Stimulated activated naive CD8-positive, alpha-beta T cell treated with anti-CD3 and anti-CD28 coated beads, Interleukin-15, Interleukin-2, amounts not matched to agents 100 U/mL and 50 U/mL, for 24 hours (primary cell): Measurements from ENCODE around the gene MAPKAP1.

ENCODE experiments used
- ATAC-seq: fragments of 150-1000 bp; cut with Tn5 transposase; one replicate; pipeline ENCODE4 v1.10.0; 2021
- DNase-seq: peaks from one replicate; pipeline ENCODE4 v3.0.0; 2021

The MAPKAP1 gene

GRCh38 chr9:125430161-125431011 lies 276.6 kb downstream of the MAPKAP1 start:
- ATAC-seq, result no peak
- DNase-seq, result no peak

DNA sequence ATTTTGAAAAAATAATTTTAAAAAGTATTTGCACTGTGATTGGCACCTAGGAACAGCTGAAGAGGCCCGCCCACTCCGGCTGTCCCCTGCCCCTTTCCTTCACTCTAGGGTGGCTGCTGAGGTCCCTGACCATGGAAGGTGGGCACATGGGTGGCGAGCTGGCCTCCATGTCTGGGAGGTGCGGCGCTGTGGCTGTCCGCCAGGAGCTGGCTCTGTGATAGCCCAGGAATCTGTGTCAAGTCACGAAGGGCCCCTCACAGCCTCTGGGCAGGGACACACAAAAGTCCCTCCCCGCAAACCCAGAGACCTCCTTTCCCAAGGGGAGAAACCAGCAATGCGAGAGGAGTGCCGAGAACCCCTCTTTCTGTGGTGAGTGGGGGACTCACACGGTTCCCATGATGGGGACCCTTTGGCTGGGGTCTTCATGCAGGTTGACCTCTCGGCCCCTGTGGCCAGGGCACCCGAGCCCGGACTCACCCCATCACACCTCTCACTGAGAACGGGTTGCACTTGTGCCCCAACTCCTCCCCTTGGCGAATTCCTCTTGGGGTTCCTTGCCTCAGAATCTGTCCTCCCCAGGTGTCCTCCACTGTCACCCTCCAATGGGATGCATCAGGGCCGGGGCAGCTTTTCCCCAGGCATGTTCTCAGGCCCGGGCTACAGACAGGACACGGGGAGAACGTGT lies 277.4 kb downstream of the MAPKAP1 start:
- no peak for ATAC-seq

GRCh38 chr9:125428902-125429467 lies 278.0 kb downstream of the MAPKAP1 start:
- no peak for ATAC-seq
- DNase-seq, result no peak

More for the DNA sequence above, 277.4 kb downstream of the MAPKAP1 start:
- no peak for DNase-seq

DNA sequence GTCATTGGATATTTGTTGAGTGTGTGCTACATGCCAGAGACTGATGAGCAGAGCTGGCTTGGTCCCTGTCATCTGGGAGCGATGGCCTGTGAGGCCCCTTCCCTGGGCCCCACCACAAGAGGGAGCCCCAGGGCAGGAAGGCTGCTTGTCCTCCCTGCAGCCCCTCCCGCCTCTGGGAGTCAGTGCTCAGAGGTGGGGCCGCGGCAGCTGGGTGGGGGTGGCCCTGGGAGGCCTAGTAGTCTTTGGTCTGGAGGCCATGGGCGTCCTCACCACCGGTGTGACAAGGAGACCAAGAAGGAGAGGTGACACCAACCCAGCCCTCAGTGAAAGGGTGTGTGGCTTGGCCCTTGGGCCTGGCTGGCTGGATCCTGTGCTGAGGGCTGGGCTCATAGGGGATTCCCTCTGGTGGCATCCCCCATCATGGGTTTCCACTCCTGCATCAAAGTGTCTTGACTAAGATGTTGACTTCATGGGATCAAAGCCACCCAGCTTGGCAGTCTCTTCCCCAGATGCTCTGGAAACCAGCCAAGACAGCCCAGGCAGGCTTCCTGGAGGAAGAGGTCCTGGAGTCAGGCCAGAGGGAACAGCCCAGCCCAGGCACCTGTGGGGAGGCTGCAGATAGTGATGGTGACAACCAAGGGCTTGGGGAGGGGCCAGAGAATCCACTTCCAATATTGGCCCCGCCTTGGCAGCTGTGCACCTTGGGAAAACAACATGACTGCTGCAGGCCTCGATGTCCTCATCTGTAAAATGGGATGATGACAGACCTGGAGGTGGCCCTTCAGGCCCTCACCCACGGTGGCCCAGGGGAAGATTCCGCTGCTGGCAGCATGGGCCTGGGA lies 278.7 kb downstream of the MAPKAP1 start:
- DNase-seq, result peak; percentile 61
- ATAC-seq, result peak; percentile 40

GRCh38 chr9:125427556-125427955 lies 279.5 kb downstream of the MAPKAP1 start:
- DNase-seq (no peak), ATAC-seq (no peak)

DNA sequence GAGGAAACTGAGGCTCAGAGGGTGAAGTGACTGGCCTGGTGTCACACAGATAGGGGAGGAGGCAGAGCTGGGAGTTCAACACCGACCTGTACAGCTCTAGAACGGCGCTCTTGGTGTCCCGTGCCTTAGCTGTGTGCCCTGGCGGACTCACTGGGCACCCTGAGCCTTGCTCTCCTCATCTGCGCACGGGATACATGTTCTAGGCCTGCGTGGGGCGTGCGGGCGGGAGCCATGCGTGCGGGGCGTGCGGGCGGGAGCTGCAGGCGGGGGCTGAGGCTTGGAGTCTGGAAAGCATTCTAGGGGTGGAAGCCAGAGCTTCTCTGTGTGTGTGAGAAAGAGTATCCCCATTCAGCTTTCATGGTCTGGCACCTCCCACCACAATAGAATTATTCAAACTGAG lies 280.1 kb downstream of the MAPKAP1 start:
- no peak for DNase-seq
- no peak for ATAC-seq

GRCh38 chr9:125425901-125426515 lies 281.0 kb downstream of the MAPKAP1 start:
- DNase-seq, result no peak
- no peak for ATAC-seq

- ATAC-seq, result no peak
- DNase-seq, result no peak
These were observed 281.7 kb downstream of the MAPKAP1 start for GRCh38 chr9:125425170-125425897.

- DNase-seq, result no peak
- no peak for ATAC-seq
These were observed 283.0 kb downstream of the MAPKAP1 start for GRCh38 chr9:125423964-125424363.

DNA sequence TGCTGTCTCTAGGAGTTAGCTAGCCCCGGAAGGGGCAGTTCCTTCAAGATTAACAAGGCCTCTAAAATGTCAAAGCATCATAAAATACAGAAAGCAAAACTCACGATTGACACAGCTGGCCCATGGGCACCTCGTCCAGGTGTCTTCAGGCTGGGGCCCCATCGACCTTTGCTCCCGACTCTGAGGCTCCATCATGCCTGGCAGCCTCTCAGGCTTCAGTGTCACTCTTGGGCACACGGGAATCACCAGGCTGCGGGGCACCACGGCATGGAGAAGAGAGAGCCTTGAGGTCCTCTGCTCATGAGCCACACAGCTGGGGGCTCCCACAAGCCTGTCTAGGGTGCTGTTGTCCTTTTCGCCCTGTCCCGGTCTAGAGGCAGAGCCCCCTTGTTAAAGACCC lies 284.2 kb downstream of the MAPKAP1 start:
- DNase-seq (no peak), ATAC-seq (no peak)

- no peak for DNase-seq
- ATAC-seq, result no peak
These were observed 285.3 kb downstream of the MAPKAP1 start for GRCh38 chr9:125421591-125422181.

DNA sequence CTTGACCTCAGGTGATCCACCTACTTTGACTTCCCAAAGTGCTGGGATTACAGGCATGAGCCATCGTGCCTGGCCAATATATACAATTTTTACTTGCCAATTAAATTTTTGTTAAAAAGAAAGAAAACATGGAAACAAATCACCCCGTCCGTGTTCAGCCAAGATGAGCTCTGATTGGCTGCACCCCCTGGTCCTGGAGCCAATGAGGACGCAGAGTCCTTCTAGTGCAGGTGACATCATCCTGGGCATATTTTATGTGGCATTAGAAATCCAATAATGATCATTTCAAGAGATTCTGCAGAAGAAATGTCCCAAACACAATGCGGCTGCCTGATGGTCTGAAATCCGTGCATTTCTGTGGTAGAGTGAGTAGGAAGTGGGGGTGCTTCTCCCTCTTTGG lies 285.8 kb downstream of the MAPKAP1 start:
- no peak for ATAC-seq

GRCh38 chr9:125418404-125418803 lies 288.6 kb downstream of the MAPKAP1 start:
- no peak for ATAC-seq
- no peak for DNase-seq

More for the DNA sequence above, 285.8 kb downstream of the MAPKAP1 start:
- DNase-seq, result no peak

DNA sequence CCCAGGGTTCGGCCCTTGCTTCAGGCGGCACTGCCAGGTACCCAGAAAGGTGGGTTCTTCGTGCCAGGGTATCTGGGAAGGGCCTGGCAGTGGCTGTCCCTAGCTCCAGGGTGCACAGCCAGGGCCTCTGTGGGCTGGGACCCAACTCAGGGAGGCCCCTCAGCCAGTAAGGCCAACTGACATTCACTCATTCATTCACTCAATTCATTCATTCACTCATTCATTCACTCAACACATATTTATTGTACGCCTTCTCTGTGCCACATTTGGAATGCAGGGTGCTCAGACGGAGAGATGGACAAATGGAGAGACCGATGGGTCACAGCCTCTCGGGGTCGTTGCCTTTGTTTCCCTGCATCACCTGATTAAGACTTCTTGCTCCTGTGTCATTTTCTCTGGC lies 290.5 kb downstream of the MAPKAP1 start:
- no peak for ATAC-seq

DNA sequence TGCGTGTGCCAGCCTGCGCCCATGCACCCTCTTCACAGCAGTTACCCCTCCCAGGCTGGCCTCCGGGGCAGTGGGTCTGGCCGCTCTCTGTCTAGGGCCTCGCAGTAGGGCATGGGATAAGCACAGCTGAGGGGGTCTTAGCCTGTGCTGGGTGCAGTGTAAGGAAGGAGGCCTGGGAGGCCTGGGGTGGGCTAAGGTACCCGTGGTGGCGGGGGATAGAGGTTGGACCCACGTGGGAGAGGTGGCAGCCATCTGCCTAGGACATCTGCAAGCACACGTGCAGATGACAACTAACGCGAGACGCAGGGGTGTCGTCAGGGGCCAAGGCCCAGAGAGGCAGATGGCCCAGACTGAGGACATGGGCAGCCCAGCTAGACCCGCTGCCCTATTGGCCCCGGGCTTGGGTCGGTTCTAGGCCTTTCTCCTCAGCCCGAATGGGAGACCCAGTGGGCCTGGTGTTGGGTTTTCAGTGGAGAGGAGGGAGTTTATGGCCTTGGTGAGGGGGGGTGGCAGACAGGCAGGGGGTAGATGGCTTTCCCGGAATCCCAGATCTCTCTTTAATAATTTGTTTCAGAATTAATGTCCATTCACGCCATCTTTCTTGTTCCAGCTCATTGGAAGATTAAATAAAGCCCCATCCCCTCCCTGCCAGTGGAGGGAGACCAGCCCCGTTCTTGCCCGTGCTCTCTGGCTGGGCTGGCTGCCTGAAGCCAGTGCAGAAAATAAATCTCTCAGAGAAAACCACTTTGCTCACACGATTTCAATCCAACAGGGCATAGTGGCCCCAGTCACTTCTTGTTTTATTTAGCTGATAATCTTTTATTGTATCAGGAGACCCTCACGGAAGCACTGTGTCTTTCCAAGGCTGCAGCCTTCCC lies 291.2 kb downstream of the MAPKAP1 start:
- no peak for ATAC-seq
- DNase-seq, result no peak

More for the DNA sequence above, 290.5 kb downstream of the MAPKAP1 start:
- no peak for DNase-seq

DNA sequence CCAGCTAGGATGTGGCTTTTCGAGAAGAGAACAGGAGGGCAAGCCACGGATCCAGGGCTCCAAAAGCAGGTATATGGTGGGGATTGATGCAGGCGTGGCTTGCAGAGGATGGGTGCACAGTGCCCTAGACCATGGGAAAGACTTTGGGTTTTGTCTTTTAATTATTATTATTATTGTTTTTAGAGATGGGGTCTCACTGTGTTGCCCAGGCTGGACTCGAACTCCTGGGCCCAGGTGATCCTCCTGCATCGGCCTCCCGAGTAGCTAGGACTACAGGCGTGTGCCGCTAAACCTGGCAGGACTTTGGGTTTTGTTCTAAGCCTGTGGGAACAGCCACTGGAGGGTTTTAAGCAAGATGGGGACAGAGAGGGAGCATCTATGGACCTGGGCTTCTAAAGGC lies 293.4 kb downstream of the MAPKAP1 start:
- no peak for ATAC-seq
- DNase-seq, result no peak

GRCh38 chr9:125412166-125412565 lies 294.8 kb downstream of the MAPKAP1 start:
- DNase-seq, result no peak

DNA sequence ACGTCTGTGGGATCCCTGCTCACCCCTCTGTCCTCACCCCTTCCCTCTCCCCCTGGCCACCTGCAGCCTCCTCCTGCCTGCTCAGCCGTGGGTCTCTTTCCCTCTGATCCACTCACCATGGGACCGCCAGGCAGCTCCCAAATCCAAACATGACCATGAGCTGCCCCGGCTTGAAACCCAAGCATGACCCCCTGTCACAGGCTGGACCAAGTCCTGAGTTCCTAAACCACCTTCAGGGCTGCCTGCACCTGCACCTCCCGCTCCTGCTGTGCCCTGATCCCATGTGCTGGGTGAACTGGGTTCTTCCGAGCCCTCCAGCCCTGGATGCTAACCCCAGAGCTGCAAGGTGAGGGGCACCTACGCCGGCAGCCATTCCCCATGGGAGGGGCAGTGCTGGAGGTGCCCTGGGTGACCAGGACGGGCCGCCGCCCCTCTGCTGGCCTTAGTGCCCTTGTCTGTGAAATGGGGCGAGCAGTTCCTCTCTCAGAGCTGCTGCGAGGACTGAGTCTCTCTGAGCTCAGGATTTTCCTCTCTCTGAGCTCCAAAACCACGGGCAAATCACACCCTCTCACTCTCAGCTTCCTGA lies 295.7 kb downstream of the MAPKAP1 start:
- DNase-seq (no peak), ATAC-seq (no peak)

More at GRCh38 chr9:125412166-125412565, 294.8 kb downstream of the MAPKAP1 start:
- no peak for ATAC-seq

DNA sequence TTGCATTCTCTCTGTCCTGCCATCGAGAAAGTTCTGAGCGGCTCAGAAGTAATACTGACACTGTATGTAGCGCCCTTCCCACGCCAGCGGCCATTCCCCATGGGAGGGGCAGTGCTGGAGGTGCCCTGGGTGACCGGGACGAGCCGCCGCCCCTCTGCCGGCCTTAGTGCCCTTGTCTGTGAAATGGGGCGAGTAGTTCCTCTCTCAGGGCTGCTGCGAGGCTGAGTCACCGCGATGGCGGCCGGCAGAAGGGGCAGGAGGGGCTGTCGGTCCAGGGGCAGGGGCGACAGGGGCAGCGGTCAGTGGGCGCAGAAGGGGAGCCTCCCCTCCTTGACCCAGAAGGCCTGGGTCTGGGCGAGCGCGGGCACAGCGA lies 296.5 kb downstream of the MAPKAP1 start:
- DNase-seq (no peak), ATAC-seq (no peak)
